ENCODE data around the gene ABLIM1. TPM values are rescaled to one million over a fixed set of nuclear protein-coding genes. Genes with fewer than 3 reads are reported as not detected.

Gene ABLIM1
- total RNA-seq, 3 donors from 2014 or later (not counting 1 experiment from before 2014, with no cell fraction given): 71.9 to 118 (median 73.5) TPM

GRCh38 chr10:114634609-114634979 is 23.5 kb downstream of the ABLIM1 start:
- WGBS (ENCODE audit: insufficient coverage): 77% methylated on average over 4 of the region's 4 CpGs
- Mint-ChIP-seq H3K9me3 (no peaks in the 10 kb centered on the region), H3K4me3 (no peak overlapping the region), H3K4me1 (peaks cover 28 to 30% of the 10 kb centered on the region in 2 donors), H3K27ac (no peak overlapping the region), H3K27me3 (ENCODE audit: low read depth in 2 of 2) (peaks cover 35 to 59% of the 10 kb centered on the region in 2 donors), H3K36me3 (no peaks in the 10 kb centered on the region)
- H3K9me3 ChIP-seq (ENCODE audit: control insufficient read depth, insufficient read depth, low read length): no peaks in the 10 kb centered on the region
- TF ChIP-seq CTCF (IDR thresholded peaks at IDR 0.05): no peak
- H3K27ac ChIP-seq (ENCODE audit: low read length): no peak overlapping the region
- no peak for ATAC-seq
- no peaks in the 10 kb centered on the region for H3K36me3 ChIP-seq (ENCODE audit: control insufficient read depth, insufficient read depth, low read length)
- H3K27me3 ChIP-seq (ENCODE audit: control insufficient read depth, insufficient read depth, low read length): peaks cover 17% of the 10 kb centered on the region
- peaks cover 17% of the 10 kb centered on the region for H3K4me1 ChIP-seq (ENCODE audit: control insufficient read depth, insufficient read depth, low read length)
- no peak overlapping the region for H3K4me3 ChIP-seq (ENCODE audit: low read length)
- DNase-seq: no peak
- intact Hi-C loops (cut with micrococcal nuclease): no loop called here

GRCh38 chr10:114632869-114633715 is 25.0 kb downstream of the ABLIM1 start:
- no peak overlapping the region for H3K4me3 ChIP-seq (ENCODE audit: low read length)
- H3K4me1 ChIP-seq (ENCODE audit: control insufficient read depth, insufficient read depth, low read length): peaks cover 12% of the 10 kb centered on the region
- intact Hi-C loops (cut with micrococcal nuclease): no loop called here
- Mint-ChIP-seq H3K27ac (no peak overlapping the region), H3K9me3 (no peaks in the 10 kb centered on the region), H3K36me3 (no peaks in the 10 kb centered on the region), H3K4me1 (peaks cover 17 to 19% of the 10 kb centered on the region in 2 donors), H3K4me3 (peak overlapping the region; percentile 88), H3K27me3 (ENCODE audit: low read depth in 2 of 2) (peaks cover 40 to 67% of the 10 kb centered on the region in 2 donors)
- H3K27ac ChIP-seq (ENCODE audit: low read length): no peak overlapping the region
- H3K36me3 ChIP-seq (ENCODE audit: control insufficient read depth, insufficient read depth, low read length): no peaks in the 10 kb centered on the region
- DNase-seq (no peak), ATAC-seq (no peak)
- TF ChIP-seq CTCF (IDR thresholded peaks at IDR 0.05): no peak
- H3K27me3 ChIP-seq (ENCODE audit: control insufficient read depth, insufficient read depth, low read length): peaks cover 17% of the 10 kb centered on the region
- 66% methylated on average over 11 of the region's 13 CpGs for WGBS (ENCODE audit: insufficient coverage)
- H3K9me3 ChIP-seq (ENCODE audit: control insufficient read depth, insufficient read depth, low read length): no peaks in the 10 kb centered on the region

- 2% methylated on average over 53 of the region's 53 CpGs for WGBS (ENCODE audit: insufficient coverage)
- Mint-ChIP-seq H3K4me1 (peaks cover 19 to 22% of the 10 kb centered on the region in 2 donors), H3K27ac (peak overlapping the region in 1 of 2 donors; percentile 52), H3K27me3 (ENCODE audit: low read depth in 2 of 2) (peaks cover 40 to 67% of the 10 kb centered on the region in 2 donors), H3K9me3 (no peaks in the 10 kb centered on the region), H3K4me3 (peak overlapping the region; percentile 88), H3K36me3 (no peaks in the 10 kb centered on the region)
- no peak for TF ChIP-seq CTCF (IDR thresholded peaks at IDR 0.05)
- peak overlapping the region; percentile 17 for H3K4me3 ChIP-seq (ENCODE audit: low read length)
- ATAC-seq: peak; percentile 63 to 93 (median 72)
- intact Hi-C loops (cut with micrococcal nuclease): no loop called here
- H3K36me3 ChIP-seq (ENCODE audit: control insufficient read depth, insufficient read depth, low read length): no peaks in the 10 kb centered on the region
- H3K9me3 ChIP-seq (ENCODE audit: control insufficient read depth, insufficient read depth, low read length): no peaks in the 10 kb centered on the region
- peak in 1 of 2 donors; percentile 46 for DNase-seq
- H3K27me3 ChIP-seq (ENCODE audit: control insufficient read depth, insufficient read depth, low read length): peaks cover 17% of the 10 kb centered on the region
- peaks cover 12% of the 10 kb centered on the region for H3K4me1 ChIP-seq (ENCODE audit: control insufficient read depth, insufficient read depth, low read length)
- H3K27ac ChIP-seq (ENCODE audit: low read length): no peak overlapping the region
Measured at GRCh38 chr10:114631666-114632417, 26.2 kb downstream of the ABLIM1 start.

Data from natural killer cell (primary cell).